K562 (cell line): ENCODE results near the gene SZT2. TPM values are rescaled to one million over a fixed set of nuclear protein-coding genes. Genes with fewer than 3 reads are reported as not detected.

Source experiments
- ATAC-seq: fragments of 200-7000 bp; cut with Tn5 transposase; 3 replicates; pipeline ENCODE4 v1.9.1; 2020; ENCODE audit warnings: moderate library complexity
- BruUV-seq: library from RNA; stranded (reverse); fragments of 400-500 nt; replicated peaks from 2 replicates; lab custom pipeline; 2021; lab: Mats Ljungman, UMichigan
- CTCF ChIA-PET: fragments of 300-600 bp; formaldehyde crosslinking; extraction: SDS; loops from one replicate; lab custom pipeline; 2021; ENCODE audit warnings: low intra/inter-chr PET ratio; lab: Yijun Ruan, JAX
- POLR2A ChIA-PET: fragments of 300-600, 350-650 bp; sonication (Branson Sonifier 250); formaldehyde crosslinking; extraction: SDS; loops from one replicate; lab custom pipeline; 2021; ENCODE audit warnings: antibody characterized with exemption, inconsistent platforms; lab: Yijun Ruan, JAX
- DNase-seq, 4 experiments: peaks; one replicate each; pipeline versions ENCODE4 v3.0.0 to v3.0.0-alpha.2; 2011 to 2018; ENCODE audit warnings: low spot score in 3 of 4, mixed read lengths in 3 of 4; ENCODE audit errors: extremely low read depth in 1 of 4
- FAIRE-seq: peaks from 2 replicates; lab custom pipeline; 2011; peaks lifted over from hg19 to GRCh38; lab: Jason Lieb, UNC
- H2AFZ ChIP-seq: 2 replicates; pipeline ENCODE4 v1.6.0; 2011; ENCODE audit warnings: low read depth, low read length, control low read depth, inconsistent platforms
- H3K27ac ChIP-seq: fragments of 200-600 bp; 3 replicates; pipeline ENCODE4 v1.8.0; 2011; ENCODE audit warnings: low read depth, mild to moderate bottlenecking, control low read depth, inconsistent platforms, low read length, moderate library complexity, mixed read lengths; ENCODE audit errors: extremely low read depth
- H3K27me3 ChIP-seq, 2 experiments: fragments of 300-600 bp in 1 of 2; 2 replicates in 1 of 2; 3 replicates in 1 of 2; pipeline versions ENCODE4 v1.6.0 to v1.8.0; 2011; ENCODE audit warnings: inconsistent platforms in 2 of 2, low read length in 2 of 2, mild to moderate bottlenecking in 1 of 2, mixed read lengths in 1 of 2, moderate library complexity in 1 of 2; ENCODE audit not compliant: control insufficient read depth in 2 of 2, insufficient read depth in 2 of 2
- H3K36me3 ChIP-seq: fragments of 300-600 bp; 3 replicates; pipeline ENCODE4 v1.8.0; 2011; ENCODE audit warnings: mild to moderate bottlenecking, low read length, inconsistent platforms; ENCODE audit not compliant: control insufficient read depth, insufficient read depth
- H3K4me1 ChIP-seq, 2 experiments: fragments of 200-600 bp in 1 of 2; replicated peaks in 1 of 2; 2 replicates in 1 of 2; 3 replicates in 1 of 2; pipeline versions ENCODE4 v1.5.1 to v1.8.0; 2011; ENCODE audit warnings: inconsistent platforms in 2 of 2, low read length in 2 of 2, mild to moderate bottlenecking in 1 of 2, mixed read lengths in 1 of 2, moderate library complexity in 1 of 2; ENCODE audit not compliant: control insufficient read depth in 2 of 2, insufficient read depth in 2 of 2
- H3K4me2 ChIP-seq: 2 replicates; pipeline ENCODE4 v1.6.1; 2011; ENCODE audit warnings: low read length, control low read depth, inconsistent platforms, mixed read lengths; ENCODE audit not compliant: insufficient read depth
- H3K4me3 ChIP-seq: fragments of 200-600 bp; sonication (generic), shearing (Covaris generic); 2 replicates; pipeline ENCODE4 v1.5.1; 2016; ENCODE audit warnings: control low read depth, inconsistent platforms
- H3K79me2 ChIP-seq: fragments of 200-600 bp; 3 replicates; pipeline ENCODE4 v1.8.0; 2011; ENCODE audit warnings: low read length, inconsistent platforms; ENCODE audit not compliant: control insufficient read depth, insufficient read depth
- H3K9ac ChIP-seq, 2 experiments: 2 replicates each; pipeline versions ENCODE4 v1.6.0 to v1.6.1; 2011; ENCODE audit warnings: low read depth in 2 of 2, low read length in 2 of 2, control low read depth in 1 of 2, inconsistent platforms in 1 of 2, mild to moderate bottlenecking in 1 of 2, mixed read lengths in 1 of 2; ENCODE audit not compliant: insufficient read depth in 1 of 2
- H3K9me1 ChIP-seq: one replicate; pipeline ENCODE4 v1.6.0; 2011; ENCODE audit warnings: inconsistent platforms, mild to moderate bottlenecking, low read length, moderate library complexity; ENCODE audit not compliant: control insufficient read depth, insufficient read depth
- H3K9me3 ChIP-seq: replicated peaks from 2 replicates; pipeline ENCODE4 v1.5.1; 2011; ENCODE audit warnings: low read depth, low read length, inconsistent platforms; ENCODE audit not compliant: control insufficient read depth, insufficient read depth
- H4K20me1 ChIP-seq: replicated peaks from 2 replicates; pipeline ENCODE4 v1.6.1; 2011; ENCODE audit warnings: low read length, inconsistent platforms, mixed read lengths; ENCODE audit not compliant: control insufficient read depth, insufficient read depth
- BRCA1 ChIP-seq, 2 experiments: fragments of 450-650 bp in 1 of 2; sonication (generic) in 1 of 2; formaldehyde crosslinking in 1 of 2; IDR thresholded peaks; 2 replicates each; pipeline versions ENCODE4 v1.5.0 to v1.6.1; 2017 to 2020; ENCODE audit warnings: mild to moderate bottlenecking in 1 of 2, missing genetic modification reagents in 1 of 2
- CBFB ChIP-seq: sonication (generic); formaldehyde crosslinking; IDR thresholded peaks from 2 replicates; pipeline ENCODE4 v1.4.0; 2020; ENCODE audit warnings: mild to moderate bottlenecking, missing genetic modification reagents
- MAFG ChIP-seq: fragments of 450-650 bp; conservative IDR thresholded peaks from 2 replicates; pipeline ENCODE4 v1.6.1; 2016; ENCODE audit warnings: missing genetic modification characterization, missing compliant biosample characterization
- MEIS2 ChIP-seq: fragments of 450-650 bp; IDR thresholded peaks from 2 replicates; pipeline ENCODE4 v1.6.1; 2014; ENCODE audit warnings: mild to moderate bottlenecking; ENCODE audit not compliant: partially characterized antibody
- NFXL1 ChIP-seq: fragments of 450-650 bp; formaldehyde crosslinking; IDR thresholded peaks from 2 replicates; pipeline ENCODE4 v1.4.0; 2021; ENCODE audit warnings: mild to moderate bottlenecking
- POLR3A ChIP-seq: IDR thresholded peaks from 2 replicates; pipeline ENCODE4 v1.6.1; 2011; ENCODE audit warnings: borderline replicate concordance, mild to moderate bottlenecking, moderate library complexity; ENCODE audit not compliant: insufficient read length, insufficient read depth; ENCODE audit errors: extremely low read depth
- TBL1XR1 ChIP-seq, 2 experiments: IDR thresholded peaks; 2 replicates each; pipeline ENCODE4 v1.6.1; 2012; ENCODE audit warnings: improper control_type of control experiment in 2 of 2, low read length in 2 of 2, mild to moderate bottlenecking in 1 of 2
- TRIM28 ChIP-seq: fragments of 450-650 bp; IDR thresholded peaks from 2 replicates; pipeline ENCODE4 v1.6.1; 2017
- ZBTB17 ChIP-seq: fragments of 450-650 bp; formaldehyde crosslinking; IDR thresholded peaks from 2 replicates; pipeline ENCODE4 v1.4.0; 2020; ENCODE audit warnings: mild to moderate bottlenecking
- ZC3H11A ChIP-seq: IDR thresholded peaks from 2 replicates; pipeline ENCODE4 v1.6.1; 2012; ENCODE audit warnings: low read depth, low read length, improper control_type of control experiment
- ZNF232 ChIP-seq: sonication (generic); formaldehyde crosslinking; IDR thresholded peaks from 2 replicates; pipeline ENCODE4 v1.8.0; 2022; ENCODE audit warnings: mild to moderate bottlenecking, missing genetic modification reagents
- ZNF75A ChIP-seq: fragments of 450-650 bp; formaldehyde crosslinking; IDR thresholded peaks from 2 replicates; pipeline ENCODE4 v1.4.0; 2020; ENCODE audit warnings: mild to moderate bottlenecking
- WGBS: fragments of 100-300 bp; shearing (Covaris generic); methylation state at CpG from one replicate; pipeline ENCODE4 v1.1.6; 2016; ENCODE audit warnings: low coverage, mixed read lengths; ENCODE audit not compliant: insufficient coverage; ENCODE audit errors: missing lambda C conversion rate; 5-methylcytosine and 5-hydroxymethylcytosine counted together
- in situ Hi-C: fragments of 300-500 bp; cut with MboI; formaldehyde crosslinking; loops from 4 replicates; pipeline ENCODE4 v1.15.0; 2018; ENCODE audit warnings: inconsistent platforms, mixed read lengths
- intact Hi-C: fragments of 100-400 bp; cut with micrococcal nuclease; formaldehyde crosslinking; loops from 2 replicates; pipeline ENCODE4 v1.14.2; 2022
- polyA plus RNA-seq, 8 experiments: library from polyadenylated mRNA; depleted of rRNA in 4 of 8; stranded (reverse) in 5 of 8; unstranded in 3 of 8; fragments of >200 nt; fragmentation: Nextera tagmentation in 2 of 8; fragmentation: Illumina TruSeq in 1 of 8; extraction: Ambion mirVana in 2 of 8; extraction: Trizol in 1 of 8; gene quantifications; 2 replicates each; pipeline versions ENCODE4 v1.2.1 to v1.2.3, GENCODE V29; 2011 to 2014; ENCODE audit warnings: inconsistent platforms in 1 of 8, missing spikeins in 1 of 8
- total RNA-seq, 7 experiments: library from RNA; depleted of rRNA in 6 of 7; stranded (reverse); fragments of >200 nt in 6 of 7; fragmentation: Illumina TruSeq in 2 of 7; extraction: Trizol in 2 of 7; gene quantifications; 2 replicates each; pipeline versions ENCODE4 v1.2.1 to v1.2.3, GENCODE V29; 2011 to 2021; ENCODE audit warnings: low replicate concordance in 1 of 7
- TF ChIP-seq, protein P1 (sequence below): sonication (generic); formaldehyde crosslinking; IDR thresholded peaks from 2 replicates; pipeline ENCODE4 v1.8.1; 2023; ENCODE audit warnings: mild to moderate bottlenecking, missing genetic modification reagents
- TF ChIP-seq, protein P2 (sequence below): fragments of 150-350 bp; IDR thresholded peaks from 2 replicates; pipeline ENCODE4 v1.6.1; 2014; ENCODE audit warnings: low read depth, mild to moderate bottlenecking, low read length, borderline replicate concordance
- TF ChIP-seq, protein P3 (sequence below): fragments of 450-650 bp; conservative IDR thresholded peaks from 2 replicates; pipeline ENCODE4 v1.6.1; 2016; ENCODE audit warnings: missing genetic modification characterization, low read depth, mild to moderate bottlenecking, control low read depth, missing compliant biosample characterization
- TF ChIP-seq, protein P4 (sequence below): sonication (generic); formaldehyde crosslinking; IDR thresholded peaks from 2 replicates; pipeline ENCODE4 v1.9.0; 2022; ENCODE audit warnings: mild to moderate bottlenecking, missing genetic modification reagents

SZT2 gene
- total and polyA plus RNA-seq, 9 of the 15 experiments (the other 6 are each of a cell fraction or from before 2014, with no cell fraction given) = 0.88 to 31.0 (median 12.8) TPM

DNA sequence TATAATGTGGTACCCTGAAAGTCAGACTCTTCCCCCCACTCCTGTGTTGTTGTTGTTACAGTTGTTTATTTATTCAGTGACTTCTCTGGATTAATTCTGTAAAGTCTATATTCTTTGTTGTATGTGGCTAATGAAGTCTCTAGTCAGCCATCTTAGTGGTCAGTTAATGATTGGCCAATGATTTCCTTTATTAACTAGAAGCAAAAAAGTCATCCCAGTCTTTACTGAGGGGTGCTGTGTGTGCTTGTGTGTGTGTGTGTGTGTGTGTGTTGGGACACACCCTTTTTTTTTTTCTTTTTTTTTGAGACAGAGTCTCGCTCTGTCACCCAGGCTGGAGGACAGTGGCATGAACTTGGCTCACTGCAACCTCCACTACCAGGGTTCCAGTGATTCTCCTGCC is 101.4 kb downstream of the SZT2 start:
- DNase-seq (no peak), FAIRE-seq (no peak), ATAC-seq (no peak)
- H3K27ac ChIP-seq = no peak overlapping the region
- no peak overlapping the region for H2AFZ ChIP-seq
- H3K4me3 ChIP-seq = no peak overlapping the region
- in situ Hi-C loops (no loop called here), intact Hi-C loops (no loop called here)
- peaks cover 0 to 13% of the 10 kb centered on the region in 2 experiments; a peak in 1 of 5 replicates for H3K27me3 ChIP-seq
- peaks cover 7% of the 10 kb centered on the region for H3K9me3 ChIP-seq
- H3K4me2 ChIP-seq = no peak overlapping the region
- CTCF ChIA-PET = no interaction called here
- no TSS peak for BruUV-seq
- H3K9ac ChIP-seq = no peak overlapping the region
- H4K20me1 ChIP-seq = no peaks in the 10 kb centered on the region
- peaks cover 0 to 4% of the 10 kb centered on the region in 2 experiments; a peak in 1 of 5 replicates for H3K4me1 ChIP-seq
- POLR2A ChIA-PET = no interaction called here
- no CpG with 5 or more reads among the region's 1 CpG for WGBS
- H3K36me3 ChIP-seq = no peaks in the 10 kb centered on the region
- no peaks in the 10 kb centered on the region for H3K9me1 ChIP-seq
- no peaks in the 10 kb centered on the region for H3K79me2 ChIP-seq
- TF ChIP-seq MAFG = no peak
- no peak for TF ChIP-seq BRCA1 (IDR thresholded peaks at IDR 0.05)
- TF ChIP-seq BRCA1 (CRISPR knock-in tag; IDR thresholded peaks at IDR 0.05) = no peak
- TF ChIP-seq, protein P1, sequence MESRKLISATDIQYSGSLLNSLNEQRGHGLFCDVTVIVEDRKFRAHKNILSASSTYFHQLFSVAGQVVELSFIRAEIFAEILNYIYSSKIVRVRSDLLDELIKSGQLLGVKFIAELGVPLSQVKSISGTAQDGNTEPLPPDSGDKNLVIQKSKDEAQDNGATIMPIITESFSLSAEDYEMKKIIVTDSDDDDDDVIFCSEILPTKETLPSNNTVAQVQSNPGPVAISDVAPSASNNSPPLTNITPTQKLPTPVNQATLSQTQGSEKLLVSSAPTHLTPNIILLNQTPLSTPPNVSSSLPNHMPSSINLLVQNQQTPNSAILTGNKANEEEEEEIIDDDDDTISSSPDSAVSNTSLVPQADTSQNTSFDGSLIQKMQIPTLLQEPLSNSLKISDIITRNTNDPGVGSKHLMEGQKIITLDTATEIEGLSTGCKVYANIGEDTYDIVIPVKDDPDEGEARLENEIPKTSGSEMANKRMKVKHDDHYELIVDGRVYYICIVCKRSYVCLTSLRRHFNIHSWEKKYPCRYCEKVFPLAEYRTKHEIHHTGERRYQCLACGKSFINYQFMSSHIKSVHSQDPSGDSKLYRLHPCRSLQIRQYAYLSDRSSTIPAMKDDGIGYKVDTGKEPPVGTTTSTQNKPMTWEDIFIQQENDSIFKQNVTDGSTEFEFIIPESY (CRISPR knock-in tag) = no peak
- TF ChIP-seq TRIM28 = no peak
- no peak for TF ChIP-seq MEIS2
- TF ChIP-seq ZC3H11A = no peak
- no peak for TF ChIP-seq POLR3A
- no peak for TF ChIP-seq ZBTB17 (CRISPR knock-in tag)
- TF ChIP-seq, protein P2, sequence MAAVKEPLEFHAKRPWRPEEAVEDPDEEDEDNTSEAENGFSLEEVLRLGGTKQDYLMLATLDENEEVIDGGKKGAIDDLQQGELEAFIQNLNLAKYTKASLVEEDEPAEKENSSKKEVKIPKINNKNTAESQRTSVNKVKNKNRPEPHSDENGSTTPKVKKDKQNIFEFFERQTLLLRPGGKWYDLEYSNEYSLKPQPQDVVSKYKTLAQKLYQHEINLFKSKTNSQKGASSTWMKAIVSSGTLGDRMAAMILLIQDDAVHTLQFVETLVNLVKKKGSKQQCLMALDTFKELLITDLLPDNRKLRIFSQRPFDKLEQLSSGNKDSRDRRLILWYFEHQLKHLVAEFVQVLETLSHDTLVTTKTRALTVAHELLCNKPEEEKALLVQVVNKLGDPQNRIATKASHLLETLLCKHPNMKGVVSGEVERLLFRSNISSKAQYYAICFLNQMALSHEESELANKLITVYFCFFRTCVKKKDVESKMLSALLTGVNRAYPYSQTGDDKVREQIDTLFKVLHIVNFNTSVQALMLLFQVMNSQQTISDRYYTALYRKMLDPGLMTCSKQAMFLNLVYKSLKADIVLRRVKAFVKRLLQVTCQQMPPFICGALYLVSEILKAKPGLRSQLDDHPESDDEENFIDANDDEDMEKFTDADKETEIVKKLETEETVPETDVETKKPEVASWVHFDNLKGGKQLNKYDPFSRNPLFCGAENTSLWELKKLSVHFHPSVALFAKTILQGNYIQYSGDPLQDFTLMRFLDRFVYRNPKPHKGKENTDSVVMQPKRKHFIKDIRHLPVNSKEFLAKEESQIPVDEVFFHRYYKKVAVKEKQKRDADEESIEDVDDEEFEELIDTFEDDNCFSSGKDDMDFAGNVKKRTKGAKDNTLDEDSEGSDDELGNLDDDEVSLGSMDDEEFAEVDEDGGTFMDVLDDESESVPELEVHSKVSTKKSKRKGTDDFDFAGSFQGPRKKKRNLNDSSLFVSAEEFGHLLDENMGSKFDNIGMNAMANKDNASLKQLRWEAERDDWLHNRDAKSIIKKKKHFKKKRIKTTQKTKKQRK = no peak
- TF ChIP-seq ZNF75A (CRISPR knock-in tag) = no peak
- no peak for TF ChIP-seq CBFB (CRISPR knock-in tag)
- TF ChIP-seq NFXL1 = no peak
- TF ChIP-seq TBL1XR1 (IDR thresholded peaks at IDR 0.05; ENCODE audit: low read length in 2 of 2) = no peak
- TF ChIP-seq, protein P3, sequence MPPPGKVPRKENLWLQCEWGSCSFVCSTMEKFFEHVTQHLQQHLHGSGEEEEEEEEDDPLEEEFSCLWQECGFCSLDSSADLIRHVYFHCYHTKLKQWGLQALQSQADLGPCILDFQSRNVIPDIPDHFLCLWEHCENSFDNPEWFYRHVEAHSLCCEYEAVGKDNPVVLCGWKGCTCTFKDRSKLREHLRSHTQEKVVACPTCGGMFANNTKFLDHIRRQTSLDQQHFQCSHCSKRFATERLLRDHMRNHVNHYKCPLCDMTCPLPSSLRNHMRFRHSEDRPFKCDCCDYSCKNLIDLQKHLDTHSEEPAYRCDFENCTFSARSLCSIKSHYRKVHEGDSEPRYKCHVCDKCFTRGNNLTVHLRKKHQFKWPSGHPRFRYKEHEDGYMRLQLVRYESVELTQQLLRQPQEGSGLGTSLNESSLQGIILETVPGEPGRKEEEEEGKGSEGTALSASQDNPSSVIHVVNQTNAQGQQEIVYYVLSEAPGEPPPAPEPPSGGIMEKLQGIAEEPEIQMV (tag) = no peak
- TF ChIP-seq, protein P4, sequence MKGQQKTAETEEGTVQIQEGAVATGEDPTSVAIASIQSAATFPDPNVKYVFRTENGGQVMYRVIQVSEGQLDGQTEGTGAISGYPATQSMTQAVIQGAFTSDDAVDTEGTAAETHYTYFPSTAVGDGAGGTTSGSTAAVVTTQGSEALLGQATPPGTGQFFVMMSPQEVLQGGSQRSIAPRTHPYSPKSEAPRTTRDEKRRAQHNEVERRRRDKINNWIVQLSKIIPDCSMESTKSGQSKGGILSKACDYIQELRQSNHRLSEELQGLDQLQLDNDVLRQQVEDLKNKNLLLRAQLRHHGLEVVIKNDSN (CRISPR knock-in tag) = no peak
- no peak for TF ChIP-seq ZNF232 (CRISPR knock-in tag)
